HepG2 (cell line): ENCODE results near the gene CLDN10. TPM values are rescaled to one million over a fixed set of nuclear protein-coding genes. Genes with fewer than 3 reads are reported as not detected.

Source experiments
- MTA3 ChIP-seq: sonication (generic); formaldehyde crosslinking; IDR thresholded peaks from 2 replicates; pipeline ENCODE4 v1.4.0; 2020; ENCODE audit warnings: missing genetic modification reagents
- MYC ChIP-seq: sonication (generic); formaldehyde crosslinking; IDR thresholded peaks from 2 replicates; pipeline ENCODE4 v1.9.0; 2021; ENCODE audit warnings: missing genetic modification reagents, borderline replicate concordance
- PITX1 ChIP-seq: sonication (generic); formaldehyde crosslinking; IDR thresholded peaks from 2 replicates; pipeline ENCODE4 v1.5.1; 2020; ENCODE audit warnings: mild to moderate bottlenecking, missing genetic modification reagents
- POLR2AphosphoS2 ChIP-seq: IDR thresholded peaks from 2 replicates; pipeline ENCODE4 v1.6.1; 2011; ENCODE audit warnings: low read depth, low read length, improper control_type of control experiment
- SIX1 ChIP-seq: sonication (generic); formaldehyde crosslinking; IDR thresholded peaks from 2 replicates; pipeline ENCODE4 v1.4.0; 2020; ENCODE audit warnings: missing genetic modification reagents, borderline replicate concordance
- polyA plus RNA-seq, 8 experiments: library from polyadenylated mRNA; depleted of rRNA in 3 of 8; stranded (reverse) in 7 of 8; unstranded in 1 of 8; fragments of >200 nt; fragmentation: Illumina TruSeq in 4 of 8; extraction: Trizol in 4 of 8; gene quantifications; 2 replicates each; pipeline versions ENCODE4 v1.2.1 to v1.2.3, GENCODE V29; 2011 to 2016; ENCODE audit warnings: low read depth in 4 of 8, missing spikeins in 1 of 8, mixed read lengths in 1 of 8; ENCODE audit not compliant: insufficient read depth in 1 of 8
- total RNA-seq, 5 experiments: library from RNA; depleted of rRNA; stranded (reverse); fragments of >200 nt; fragmentation: Illumina TruSeq; extraction: Trizol; gene quantifications; 2 replicates each; pipeline ENCODE4 v1.2.3, GENCODE V29; 2016; ENCODE audit warnings: low read depth in 1 of 5
- TF ChIP-seq, protein P1 (sequence below): sonication (generic); formaldehyde crosslinking; IDR thresholded peaks from 2 replicates; pipeline ENCODE4 v1.5.0; 2020; ENCODE audit warnings: missing genetic modification reagents
- TF ChIP-seq, protein P2 (sequence below): sonication (generic); formaldehyde crosslinking; IDR thresholded peaks from 2 replicates; pipeline ENCODE4 v1.4.0; 2020; ENCODE audit warnings: mild to moderate bottlenecking, missing genetic modification reagents
- TF ChIP-seq, protein P3 (sequence below): sonication (generic); formaldehyde crosslinking; IDR thresholded peaks from 2 replicates; pipeline ENCODE4 v1.4.0; 2020; ENCODE audit warnings: mild to moderate bottlenecking, missing genetic modification reagents, borderline replicate concordance
- TF ChIP-seq, protein P4 (sequence below): sonication (generic); formaldehyde crosslinking; IDR thresholded peaks from 2 replicates; pipeline ENCODE4 v1.4.0; 2020; ENCODE audit warnings: missing genetic modification reagents

Gene CLDN10
- total and polyA plus RNA-seq, 2 of the 13 experiments (the other 11 are each of a cell fraction or from before 2014, with no cell fraction given) = not detected

DNA sequence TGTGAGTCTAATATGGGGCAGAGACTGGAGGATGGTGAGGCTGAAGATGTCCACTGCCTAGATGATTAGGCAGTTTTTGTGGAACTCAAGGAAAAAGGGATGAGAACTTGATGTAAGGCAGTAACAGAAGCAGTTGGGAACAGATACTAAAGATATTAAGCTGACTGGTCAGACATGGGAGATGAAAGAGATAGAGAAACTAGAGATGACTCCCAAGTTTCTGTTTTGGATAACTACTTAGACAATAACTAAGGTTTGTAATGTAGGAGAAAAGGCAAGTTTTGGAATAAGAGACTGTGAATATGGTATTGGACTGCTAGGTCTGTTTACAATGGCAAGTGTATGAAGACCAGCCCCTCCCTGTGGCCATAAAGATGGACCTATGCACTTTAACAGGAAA, 43.5 kb upstream of the CLDN10 start (continued):
- TF ChIP-seq MYC (no peak), POLR2AphosphoS2 (no peak), SIX1 (CRISPR knock-in tag) (no peak), PITX1 (CRISPR knock-in tag) (no peak), MTA3 (no peak)
- TF ChIP-seq, protein P1, sequence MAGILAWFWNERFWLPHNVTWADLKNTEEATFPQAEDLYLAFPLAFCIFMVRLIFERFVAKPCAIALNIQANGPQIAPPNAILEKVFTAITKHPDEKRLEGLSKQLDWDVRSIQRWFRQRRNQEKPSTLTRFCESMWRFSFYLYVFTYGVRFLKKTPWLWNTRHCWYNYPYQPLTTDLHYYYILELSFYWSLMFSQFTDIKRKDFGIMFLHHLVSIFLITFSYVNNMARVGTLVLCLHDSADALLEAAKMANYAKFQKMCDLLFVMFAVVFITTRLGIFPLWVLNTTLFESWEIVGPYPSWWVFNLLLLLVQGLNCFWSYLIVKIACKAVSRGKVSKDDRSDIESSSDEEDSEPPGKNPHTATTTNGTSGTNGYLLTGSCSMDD (CRISPR knock-in tag) = no peak
- TF ChIP-seq, protein P2, sequence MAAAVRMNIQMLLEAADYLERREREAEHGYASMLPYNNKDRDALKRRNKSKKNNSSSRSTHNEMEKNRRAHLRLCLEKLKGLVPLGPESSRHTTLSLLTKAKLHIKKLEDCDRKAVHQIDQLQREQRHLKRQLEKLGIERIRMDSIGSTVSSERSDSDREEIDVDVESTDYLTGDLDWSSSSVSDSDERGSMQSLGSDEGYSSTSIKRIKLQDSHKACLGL (CRISPR knock-in tag) = no peak
- TF ChIP-seq, protein P3, sequence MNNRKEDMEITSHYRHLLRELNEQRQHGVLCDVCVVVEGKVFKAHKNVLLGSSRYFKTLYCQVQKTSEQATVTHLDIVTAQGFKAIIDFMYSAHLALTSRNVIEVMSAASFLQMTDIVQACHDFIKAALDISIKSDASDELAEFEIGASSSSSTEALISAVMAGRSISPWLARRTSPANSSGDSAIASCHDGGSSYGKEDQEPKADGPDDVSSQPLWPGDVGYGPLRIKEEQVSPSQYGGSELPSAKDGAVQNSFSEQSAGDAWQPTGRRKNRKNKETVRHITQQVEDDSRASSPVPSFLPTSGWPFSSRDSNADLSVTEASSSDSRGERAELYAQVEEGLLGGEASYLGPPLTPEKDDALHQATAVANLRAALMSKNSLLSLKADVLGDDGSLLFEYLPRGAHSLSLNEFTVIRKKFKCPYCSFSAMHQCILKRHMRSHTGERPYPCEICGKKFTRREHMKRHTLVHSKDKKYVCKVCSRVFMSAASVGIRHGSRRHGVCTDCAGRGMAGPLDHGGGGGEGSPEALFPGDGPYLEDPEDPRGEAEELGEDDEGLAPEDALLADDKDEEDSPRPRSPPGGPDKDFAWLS (CRISPR knock-in tag) = no peak
- TF ChIP-seq, protein P4, sequence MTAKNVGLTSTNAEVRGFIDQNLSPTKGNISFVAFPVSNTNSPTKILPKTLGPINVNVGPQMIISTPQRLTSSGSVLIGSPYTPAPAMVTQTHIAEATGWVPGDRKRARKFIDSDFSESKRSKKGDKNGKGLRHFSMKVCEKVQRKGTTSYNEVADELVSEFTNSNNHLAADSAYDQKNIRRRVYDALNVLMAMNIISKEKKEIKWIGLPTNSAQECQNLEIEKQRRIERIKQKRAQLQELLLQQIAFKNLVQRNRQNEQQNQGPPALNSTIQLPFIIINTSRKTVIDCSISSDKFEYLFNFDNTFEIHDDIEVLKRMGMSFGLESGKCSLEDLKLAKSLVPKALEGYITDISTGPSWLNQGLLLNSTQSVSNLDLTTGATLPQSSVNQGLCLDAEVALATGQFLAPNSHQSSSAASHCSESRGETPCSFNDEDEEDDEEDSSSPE (CRISPR knock-in tag) = no peak
- TF ChIP-seq, all 625 proteins: peak for 0
